Neural crest cell (in vitro differentiated cells): Measurements from ENCODE around the gene RNASE13. TPM values are rescaled to one million over a fixed set of nuclear protein-coding genes. Genes with fewer than 3 reads are reported as not detected.

Experiments
- DNase-seq: peaks from one replicate; pipeline ENCODE4 v3.0.0; 2021; ENCODE audit warnings: low read depth, mixed read lengths, low spot score
- H3K27ac Mint-ChIP-seq: one replicate; pipeline ENCODE4 v1.8.0; 2021; ENCODE audit warnings: mild to moderate bottlenecking, mixed read lengths; ENCODE audit not compliant: unreplicated experiment
- H3K27me3 Mint-ChIP-seq: 2 replicates; pipeline ENCODE4 v1.8.0; 2021; ENCODE audit warnings: low read depth, mild to moderate bottlenecking, mixed read lengths
- H3K36me3 Mint-ChIP-seq: 2 replicates; pipeline ENCODE4 v1.8.0; 2021; ENCODE audit warnings: low read depth, mild to moderate bottlenecking, mixed read lengths
- H3K4me1 Mint-ChIP-seq: 2 replicates; pipeline ENCODE4 v1.8.0; 2021; ENCODE audit warnings: mixed read lengths
- H3K4me3 Mint-ChIP-seq: one replicate; pipeline ENCODE4 v1.8.0; 2021; ENCODE audit warnings: mild to moderate bottlenecking, mixed read lengths
- H3K9me3 Mint-ChIP-seq: 2 replicates; pipeline ENCODE4 v1.8.0; 2021; ENCODE audit warnings: mixed read lengths
- CTCF ChIP-seq: fragments of 200-600 bp; sonication (generic); conservative IDR thresholded peaks from 2 replicates; pipeline ENCODE4 v1.5.0; 2021; ENCODE audit warnings: antibody characterized with exemption, mild to moderate bottlenecking
- total RNA-seq: library from RNA; stranded (reverse); gene quantifications from 2 replicates; pipeline ENCODE4 v1.2.1, GENCODE V29; 2021

RNASE13 gene
- total RNA-seq, 1 donor from 2014 or later = not detected

GRCh38 chr14:21001218-21001617 lies 33.4 kb downstream of the RNASE13 start:
- TF ChIP-seq CTCF = no peak
- no peak overlapping the region for H3K4me3 Mint-ChIP-seq
- no peaks in the 10 kb centered on the region for H3K36me3 Mint-ChIP-seq
- no peaks in the 10 kb centered on the region for H3K9me3 Mint-ChIP-seq
- no peak for DNase-seq
- no peaks in the 10 kb centered on the region for H3K27me3 Mint-ChIP-seq
- H3K27ac Mint-ChIP-seq = no peak overlapping the region
- peaks cover 4% of the 10 kb centered on the region for H3K4me1 Mint-ChIP-seq

GRCh38 chr14:20999591-20999990 lies 35.0 kb downstream of the RNASE13 start:
- TF ChIP-seq CTCF = no peak

DNA sequence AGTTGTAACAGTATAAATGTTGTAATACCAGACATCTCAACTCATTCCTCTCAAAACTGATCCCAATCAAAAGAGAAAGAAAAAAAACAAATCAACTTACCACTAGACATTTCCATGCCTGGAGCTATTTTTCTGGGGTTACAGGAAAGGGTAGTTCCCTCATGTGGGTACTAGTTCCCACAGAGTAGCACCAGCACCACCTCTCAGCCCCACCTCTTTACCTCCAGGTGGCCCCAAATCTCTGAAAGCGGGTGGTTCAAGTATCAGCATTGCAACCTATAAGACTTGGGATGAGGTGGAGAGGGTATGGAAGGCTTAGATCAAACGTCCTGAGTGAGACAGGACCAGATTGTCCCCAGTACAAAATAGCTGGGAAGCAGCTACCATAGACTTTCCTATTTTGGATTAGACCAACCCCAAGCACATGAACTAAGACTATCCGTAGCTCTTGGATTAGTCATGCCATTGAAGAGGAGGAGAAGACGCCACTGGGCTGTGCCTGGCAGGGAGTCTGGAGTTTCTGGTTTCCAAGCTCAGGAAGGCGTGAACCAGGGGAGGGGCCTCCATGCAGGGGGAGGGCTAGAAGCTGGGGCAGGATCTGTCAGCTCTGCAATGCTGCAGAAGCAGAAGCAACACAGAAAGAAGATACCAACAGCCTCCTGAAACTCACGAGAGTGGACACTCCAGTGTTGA lies 35.8 kb downstream of the RNASE13 start, which contains the start of gene SLC39A2:
Gene SLC39A2 (plus strand): TSS at position 620 of the 693 bp plus-strand sequence. CDS start 154 bp downstream, outside the sequence.
- no peak for TF ChIP-seq CTCF
- Mint-ChIP-seq H3K36me3 (peaks cover 9% of the 10 kb centered on the region), H3K9me3 (no peaks in the 10 kb centered on the region), H3K27ac (peak within 1 kb of the TSS; percentile 19), H3K4me1 (no peaks in the 10 kb centered on the region), H3K27me3 (no peaks in the 10 kb centered on the region), H3K4me3 (no peak within 1 kb of the TSS)
- DNase-seq = no peak

More at GRCh38 chr14:20999591-20999990, 35.0 kb downstream of the RNASE13 start:
- Mint-ChIP-seq H3K4me1 (peaks cover 4% of the 10 kb centered on the region), H3K4me3 (no peak overlapping the region), H3K9me3 (no peaks in the 10 kb centered on the region), H3K36me3 (peaks cover 4% of the 10 kb centered on the region), H3K27ac (peak overlapping the region; percentile 19), H3K27me3 (no peaks in the 10 kb centered on the region)
- no peak for DNase-seq

GRCh38 chr14:20998139-20998538 lies 36.5 kb downstream of the RNASE13 start:
- H3K36me3 Mint-ChIP-seq = peaks cover 10% of the 10 kb centered on the region
- H3K27me3 Mint-ChIP-seq = no peaks in the 10 kb centered on the region
- no peak overlapping the region for H3K27ac Mint-ChIP-seq
- no peaks in the 10 kb centered on the region for H3K4me1 Mint-ChIP-seq
- no peak for TF ChIP-seq CTCF
- no peak for DNase-seq
- no peaks in the 10 kb centered on the region for H3K9me3 Mint-ChIP-seq
- no peak overlapping the region for H3K4me3 Mint-ChIP-seq

GRCh38 chr14:20997564-20997963 lies 37.0 kb downstream of the RNASE13 start:
- Mint-ChIP-seq H3K27ac (no peak overlapping the region), H3K4me3 (no peak overlapping the region), H3K9me3 (no peaks in the 10 kb centered on the region), H3K4me1 (no peaks in the 10 kb centered on the region), H3K27me3 (no peaks in the 10 kb centered on the region), H3K36me3 (peaks cover 12% of the 10 kb centered on the region)
- TF ChIP-seq CTCF = no peak
- DNase-seq = no peak
